Pons (tissue), 1 donor: ENCODE data around the gene C13orf42.

Experiments used
- DNase-seq: peaks from one replicate; pipeline ENCODE4 v3.0.0-alpha.2; 2016; ENCODE audit warnings: low spot score

Gene C13orf42

GRCh38 chr13:51033421-51034185, 77.5 kb downstream of the C13orf42 start:
- DNase-seq, result no peak

DNA sequence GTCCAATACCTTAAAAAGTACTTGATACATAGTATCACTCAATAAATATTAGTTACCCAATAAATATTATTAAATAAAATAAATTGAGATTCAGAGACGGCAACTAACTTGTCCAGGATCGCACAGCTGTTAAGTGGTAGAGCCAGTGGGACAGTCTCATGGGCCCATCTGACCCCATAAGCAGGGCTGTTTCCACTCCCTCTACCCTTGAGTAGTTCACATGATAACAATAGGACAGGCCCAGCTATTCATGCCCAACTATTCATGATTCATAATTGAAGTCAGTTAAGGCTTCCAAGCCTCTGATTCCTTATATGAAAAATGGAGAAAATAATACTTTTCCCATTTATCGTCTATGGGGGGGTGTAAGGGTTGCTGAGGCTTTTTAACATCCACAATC, 78.2 kb downstream of the C13orf42 start:
- DNase-seq, result no peak
